RPMI7951 (cell line): ENCODE results near the gene C7orf57. TPM values are rescaled to one million over a fixed set of nuclear protein-coding genes. Genes with fewer than 3 reads are reported as not detected.

Source experiments
- DNase-seq: peaks from one replicate; pipeline ENCODE4 v3.0.0-alpha.2; 2012; ENCODE audit warnings: low read depth
- total RNA-seq: library from RNA; depleted of rRNA; stranded (reverse); fragments of >200 nt; shearing (Covaris generic); gene quantifications from 2 replicates; pipeline ENCODE4 v1.2.3, GENCODE V29; 2014

The C7orf57 gene
- total RNA-seq, 1 experiment from 2014 or later = 1.4 TPM

DNA sequence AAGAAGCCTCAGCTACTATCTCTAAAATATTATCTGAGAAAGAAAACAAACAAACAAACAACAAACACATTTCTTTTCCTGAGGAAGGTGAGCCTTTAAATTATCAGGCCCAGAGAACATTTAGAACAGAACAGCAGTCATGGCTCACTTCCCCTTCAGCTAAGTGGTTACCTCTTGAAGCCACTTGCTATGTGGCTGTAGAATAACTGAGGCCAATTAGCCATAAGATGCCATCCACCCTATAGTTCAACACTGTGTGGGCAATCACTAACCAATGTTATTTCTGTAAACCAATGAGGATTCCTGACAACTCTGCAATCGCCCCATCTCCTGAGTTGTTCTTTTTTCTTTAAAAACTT is 50.1 kb downstream of the C7orf57 start:
- DNase-seq = no peak

DNA sequence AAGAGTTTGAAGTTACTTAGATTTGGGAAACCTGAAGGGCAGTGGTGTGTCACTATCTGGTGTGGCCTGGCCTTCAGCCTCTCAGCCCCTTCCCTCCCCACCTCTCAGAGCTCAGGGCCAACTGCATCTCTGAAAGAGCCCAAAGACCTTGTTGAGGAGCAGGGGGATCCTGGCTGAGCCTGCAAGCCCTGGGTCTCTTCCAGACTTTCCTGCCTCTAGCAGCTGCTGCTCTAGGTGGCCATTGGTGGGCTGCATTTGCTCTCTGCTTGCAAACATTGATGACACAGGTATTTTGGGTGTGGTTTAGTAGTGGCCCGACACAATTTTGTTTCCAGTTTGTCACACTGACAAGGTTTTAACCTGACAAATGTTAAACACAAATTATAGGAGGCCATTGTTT is 50.6 kb downstream of the C7orf57 start:
- no peak for DNase-seq

DNA sequence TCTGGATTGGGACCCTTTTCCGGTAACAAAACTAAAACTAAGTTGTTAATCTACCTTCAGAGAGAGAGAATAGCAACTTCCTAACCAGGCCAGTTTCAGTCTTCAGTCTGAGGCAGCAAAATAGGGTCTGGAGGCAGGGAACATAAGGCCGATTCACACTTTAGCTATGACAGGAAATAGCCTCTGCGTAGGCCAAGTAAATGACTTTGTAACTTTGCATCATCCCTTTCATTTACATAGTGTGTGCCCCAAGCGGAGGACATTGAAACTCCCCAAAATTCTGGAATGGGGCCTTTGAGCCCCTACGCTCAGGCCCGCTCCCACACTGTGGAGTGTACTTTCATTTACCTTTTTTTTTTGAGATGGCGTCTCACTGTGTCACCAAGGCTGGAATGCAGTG is 52.0 kb downstream of the C7orf57 start:
- peak; percentile 80 for DNase-seq

- peak; percentile 97 for DNase-seq
Measured at GRCh38 chr7:48088559-48089045, 53.3 kb downstream of the C7orf57 start.

DNA sequence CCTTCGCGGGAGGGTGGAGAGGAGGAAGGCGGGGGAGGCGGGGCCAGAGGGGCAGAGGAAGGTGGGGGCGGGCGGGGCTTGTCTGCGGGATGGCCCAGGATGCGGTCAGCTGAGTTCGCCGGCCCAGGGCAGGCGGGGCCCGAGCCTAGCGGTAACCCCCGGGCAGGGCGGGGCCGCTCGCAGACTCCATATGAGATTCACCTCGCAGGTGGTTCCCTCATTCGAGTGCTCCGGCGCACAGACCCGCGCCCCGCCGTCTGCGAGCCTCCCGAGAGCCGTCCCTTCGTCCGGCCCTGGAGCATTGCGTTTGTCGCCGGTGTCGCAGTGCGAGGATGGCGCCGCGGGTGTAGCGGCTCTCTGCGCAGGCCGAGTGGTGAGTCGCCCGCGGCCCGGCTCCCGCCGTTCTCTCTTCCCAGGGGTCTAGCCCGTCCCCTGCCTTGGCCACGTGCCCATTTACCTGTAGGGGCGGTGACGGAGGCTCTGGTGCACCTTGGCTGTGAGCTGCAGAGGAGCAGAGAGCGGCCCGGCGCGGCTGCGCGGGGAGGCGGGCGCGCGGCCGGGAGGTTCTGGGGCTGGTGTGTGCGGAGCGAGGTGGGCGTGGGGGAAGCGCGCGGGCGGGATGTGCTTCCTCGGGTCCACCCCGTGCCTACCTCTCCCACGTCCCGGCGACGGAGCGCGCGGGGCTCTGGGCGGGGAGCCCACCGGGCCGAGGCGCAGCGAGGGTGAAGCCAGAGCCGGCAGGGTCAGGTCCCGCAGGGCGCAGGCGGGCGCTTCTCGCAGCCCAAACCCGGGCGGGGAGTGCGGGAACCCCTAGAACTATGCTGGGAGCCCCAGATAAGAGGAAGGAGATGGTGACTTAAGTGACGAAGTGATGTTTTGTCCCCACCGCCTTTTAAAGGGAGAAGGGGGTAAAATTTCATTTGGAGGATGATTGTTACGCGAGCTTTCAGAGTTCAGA is 54.0 kb downstream of the C7orf57 start, which contains the start of gene UPP1:
Gene UPP1 (plus strand): TSS at position 220 of the 958 bp plus-strand sequence. CDS start 5,519 bp downstream, outside the sequence.
- peak; percentile 48 for DNase-seq

DNA sequence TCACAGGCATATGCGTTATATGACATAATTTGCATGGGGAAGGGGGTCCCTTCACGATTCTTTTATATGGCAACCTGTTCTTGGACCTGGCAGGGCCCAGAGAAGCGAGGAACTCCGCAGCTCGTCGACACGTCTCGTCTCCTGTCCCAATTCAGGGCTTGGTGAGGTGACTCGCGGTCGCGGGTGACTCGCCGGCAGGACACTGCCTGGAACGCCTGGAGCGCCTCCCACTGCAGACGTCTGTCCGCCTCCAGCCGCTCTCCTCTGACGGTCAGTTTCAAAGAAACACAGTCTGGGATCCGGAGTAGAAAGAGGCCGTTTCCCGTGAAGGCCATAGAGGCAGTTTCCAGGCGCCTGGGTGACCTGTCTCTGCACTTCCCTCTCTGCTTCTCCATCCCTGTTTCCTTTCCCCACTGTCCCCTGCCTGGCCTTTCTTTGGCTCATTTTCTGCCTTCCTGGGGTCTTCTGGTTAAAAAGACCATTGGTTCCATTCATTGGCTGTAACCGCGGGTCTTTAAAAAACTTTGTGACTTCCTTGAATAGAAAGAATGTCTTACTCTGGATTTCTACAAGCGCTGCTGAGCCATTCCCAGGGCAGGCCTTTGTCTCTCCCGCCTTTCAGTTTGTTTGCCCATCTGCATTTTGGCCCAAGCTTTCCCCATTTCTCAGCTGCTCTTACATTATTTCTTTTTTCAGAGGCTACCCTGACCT is 54.9 kb downstream of the C7orf57 start:
- DNase-seq = peak; percentile 76

DNA sequence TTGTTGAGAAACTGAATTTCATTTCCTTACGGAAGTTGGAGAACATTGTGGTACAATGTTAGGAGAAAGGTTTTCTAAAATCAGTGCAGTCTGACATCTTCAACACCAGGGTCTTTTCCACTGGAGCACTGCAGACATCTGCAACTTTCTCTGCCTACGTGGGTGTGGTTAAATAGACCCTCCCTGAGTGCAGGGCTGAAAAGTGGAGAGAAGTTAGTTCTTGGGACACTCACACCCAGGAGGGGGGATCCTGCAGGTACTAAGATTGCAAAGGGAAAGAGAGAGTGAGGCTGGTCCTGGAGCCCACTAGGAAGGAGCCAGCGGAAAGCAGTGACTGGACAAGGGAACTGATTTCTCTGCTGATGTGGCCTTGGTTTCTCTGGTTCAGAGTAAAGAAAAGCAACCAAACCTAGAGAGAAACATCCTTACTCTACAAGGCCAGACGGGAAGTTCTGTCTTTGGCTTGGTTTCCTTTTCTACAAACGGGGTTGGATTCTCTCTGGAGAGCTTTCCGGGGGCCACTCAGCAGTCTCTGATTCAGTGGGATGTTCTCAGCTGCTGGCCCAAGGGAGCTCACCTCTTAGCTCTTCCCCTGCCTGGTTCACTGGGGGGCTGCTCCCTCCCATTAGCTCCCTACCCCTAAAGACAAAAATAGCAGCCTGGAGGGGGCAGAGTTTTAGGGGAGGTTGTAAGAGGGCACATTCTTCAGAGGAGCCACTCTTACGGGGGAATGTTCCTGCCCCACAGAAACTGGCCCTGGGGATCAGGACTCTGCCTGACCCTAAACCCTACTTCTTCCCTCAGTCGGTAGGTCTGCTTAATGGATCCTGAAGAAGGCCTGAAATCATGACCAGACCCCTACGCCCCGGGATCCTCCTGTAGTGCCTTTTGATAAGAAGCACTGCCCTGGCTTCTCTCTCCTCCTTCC is 56.4 kb downstream of the C7orf57 start:
- DNase-seq = no peak

GRCh38 chr7:48094861-48095293 is 59.5 kb downstream of the C7orf57 start:
- DNase-seq = peak; percentile 37

GRCh38 chr7:48096273-48096672 is 60.9 kb downstream of the C7orf57 start:
- DNase-seq = no peak

DNA sequence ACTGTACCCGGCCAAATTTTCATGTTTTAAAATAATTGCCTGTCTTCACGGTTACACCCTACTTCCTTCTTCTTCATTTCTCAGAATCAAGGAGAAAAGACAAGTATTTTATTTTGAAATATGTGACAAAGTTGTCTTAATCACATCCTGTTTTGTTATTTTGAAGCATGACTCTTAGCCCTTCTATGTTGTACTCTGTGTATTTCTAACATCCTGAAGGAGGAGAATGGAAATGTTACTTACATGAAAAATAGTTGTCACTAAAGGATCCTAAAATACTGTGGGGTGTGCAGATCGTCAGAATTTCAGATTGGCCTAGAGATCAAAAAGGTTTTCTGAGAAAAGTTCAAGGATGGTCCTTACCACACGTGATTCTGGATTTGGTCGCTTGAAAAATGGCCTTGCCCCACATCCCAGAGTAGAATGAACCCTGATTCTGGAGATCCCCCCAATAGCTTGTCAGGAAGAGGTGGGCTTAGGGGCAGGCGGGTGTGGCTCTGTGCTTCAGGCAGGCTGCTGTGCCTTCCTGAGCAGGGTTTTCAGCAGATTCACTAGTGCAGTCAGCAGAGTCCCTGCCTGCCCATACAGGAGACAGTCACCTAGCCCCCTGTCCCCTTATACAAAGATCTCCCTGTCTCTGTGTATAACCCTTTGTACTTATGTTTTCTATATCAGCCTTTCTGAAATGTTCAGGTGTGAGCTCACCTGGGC is 62.3 kb downstream of the C7orf57 start:
- no peak for DNase-seq

DNA sequence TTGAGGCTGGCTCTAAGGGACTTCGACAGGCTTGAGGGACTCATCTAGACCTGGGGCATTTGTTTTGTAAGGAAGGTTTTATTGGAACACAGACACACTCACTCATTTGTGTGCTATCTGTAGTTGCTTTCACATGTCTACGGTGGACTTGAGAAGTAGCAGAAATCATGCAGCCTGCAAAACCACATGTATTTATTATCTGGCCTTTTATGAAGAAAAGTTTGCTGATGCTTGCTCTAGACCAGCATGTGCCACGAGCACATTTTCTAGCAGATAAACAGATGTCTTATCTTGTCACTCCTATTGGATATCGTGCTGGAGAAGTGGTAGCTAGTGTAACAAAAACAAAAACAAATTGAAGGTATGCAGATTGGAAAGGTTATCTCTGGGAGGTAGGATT is 63.5 kb downstream of the C7orf57 start:
- no peak for DNase-seq

- no peak for DNase-seq
Measured at GRCh38 chr7:48099781-48100180, 64.4 kb downstream of the C7orf57 start.

GRCh38 chr7:48101352-48101751 is 66.0 kb downstream of the C7orf57 start:
- no peak for DNase-seq

DNA sequence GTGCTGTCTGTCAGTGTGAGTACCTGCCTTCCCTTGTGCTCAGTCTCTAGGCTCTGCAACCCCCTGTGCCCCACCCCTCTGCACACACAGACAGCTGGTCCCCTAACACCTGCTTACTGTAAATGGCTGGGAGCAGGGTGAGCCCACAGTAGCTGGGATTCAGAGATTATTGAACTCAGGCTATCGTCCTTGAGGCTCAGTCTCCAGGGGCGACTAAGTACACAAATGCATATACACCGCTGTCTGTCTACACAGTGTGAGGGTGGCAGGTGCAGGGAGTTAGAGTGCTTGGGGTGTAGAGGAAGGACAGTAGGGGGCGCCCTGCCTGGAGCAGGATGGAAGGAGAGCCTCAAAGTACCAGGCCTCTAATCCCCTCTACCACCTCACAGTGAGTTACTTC is 66.6 kb downstream of the C7orf57 start:
- no peak for DNase-seq

- DNase-seq = no peak
Measured at GRCh38 chr7:48102530-48102929, 67.2 kb downstream of the C7orf57 start.

DNA sequence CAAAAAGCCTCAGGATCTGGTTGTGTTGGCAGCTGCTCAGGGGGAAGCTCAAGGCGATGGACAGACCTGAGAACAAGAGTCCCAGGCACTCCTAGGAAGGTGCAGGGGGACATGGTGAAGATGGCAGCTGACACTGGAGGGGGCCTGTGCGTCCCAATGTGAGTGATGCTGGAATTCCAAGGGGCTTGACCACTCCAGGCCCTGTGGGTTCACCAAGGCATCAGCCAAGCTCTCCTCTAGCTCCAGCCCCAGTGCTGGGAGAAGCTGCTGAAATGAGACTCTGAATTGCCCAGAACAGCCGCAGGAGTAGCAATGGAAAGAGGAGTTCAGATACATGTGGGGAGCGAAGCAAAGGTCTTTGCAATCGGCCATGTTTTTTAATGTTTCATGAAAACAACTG is 69.7 kb downstream of the C7orf57 start:
- no peak for DNase-seq

- no peak for DNase-seq
Measured at GRCh38 chr7:48106906-48107659, 71.7 kb downstream of the C7orf57 start.

GRCh38 chr7:48107926-48108472 is 72.7 kb downstream of the C7orf57 start:
- DNase-seq = no peak

GRCh38 chr7:48108959-48109847 is 73.9 kb downstream of the C7orf57 start:
- no peak for DNase-seq
